Endothelial cell of hepatic sinusoid (primary cell): ENCODE measurements around the gene ADISSP.

ENCODE experiments used
- in situ Hi-C: cut with HindIII; loops from 2 replicates; pipeline ENCODE4 v1.10.0; 2017; ENCODE audit warnings: low sequenced_read_pairs

The ADISSP gene

GRCh38 chr20:3755814-3756480 is 11.6 kb downstream of the ADISSP start:
- in situ Hi-C loops = no loop called here

DNA sequence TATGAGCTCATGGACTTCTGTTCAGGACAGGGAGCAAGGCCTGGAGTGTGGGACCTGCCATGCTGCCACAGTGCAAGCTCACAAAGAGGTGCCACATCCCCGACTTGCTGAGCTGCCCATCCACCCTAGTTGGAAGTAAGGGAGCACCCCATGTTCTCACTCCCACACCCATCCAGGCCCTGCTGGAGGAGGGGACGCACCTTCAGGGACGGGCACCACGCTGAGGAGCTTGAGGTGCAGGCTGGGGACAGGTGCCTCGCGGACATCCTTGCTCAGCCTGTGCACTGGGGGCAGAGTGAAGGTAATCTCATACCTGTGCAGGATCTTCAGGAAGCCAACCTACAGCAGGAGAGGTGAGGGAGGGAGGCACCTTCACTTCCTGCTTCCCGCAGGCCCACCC is 12.3 kb downstream of the ADISSP start:
- in situ Hi-C loops = no loop called here

GRCh38 chr20:3754276-3754630 is 13.3 kb downstream of the ADISSP start:
- in situ Hi-C loops = no loop called here

GRCh38 chr20:3753501-3754275 is 13.9 kb downstream of the ADISSP start:
- in situ Hi-C loops = no loop called here

GRCh38 chr20:3753098-3753497 is 14.5 kb downstream of the ADISSP start:
- in situ Hi-C loops = no loop called here

DNA sequence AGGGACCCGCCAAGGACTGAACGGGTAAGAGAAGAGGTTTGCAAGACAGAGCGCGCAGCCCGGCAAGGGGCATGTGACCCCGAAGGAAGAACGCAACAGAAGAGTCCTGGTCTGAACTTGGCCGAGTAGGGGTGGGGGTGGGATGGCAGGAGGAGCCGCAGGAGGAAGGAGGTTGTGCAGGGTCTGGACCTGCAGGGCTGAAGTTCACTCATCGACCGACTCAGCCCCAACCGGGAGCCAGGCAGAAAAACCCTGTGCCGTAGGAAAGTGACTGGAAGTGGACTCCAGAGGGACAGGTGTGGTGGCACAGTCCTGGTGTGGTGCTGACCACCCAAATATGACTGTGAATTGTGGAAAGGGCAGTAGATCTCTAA is 15.2 kb downstream of the ADISSP start:
- in situ Hi-C loops = no loop called here

GRCh38 chr20:3751675-3752385 is 15.7 kb downstream of the ADISSP start:
- in situ Hi-C loops = no loop called here

DNA sequence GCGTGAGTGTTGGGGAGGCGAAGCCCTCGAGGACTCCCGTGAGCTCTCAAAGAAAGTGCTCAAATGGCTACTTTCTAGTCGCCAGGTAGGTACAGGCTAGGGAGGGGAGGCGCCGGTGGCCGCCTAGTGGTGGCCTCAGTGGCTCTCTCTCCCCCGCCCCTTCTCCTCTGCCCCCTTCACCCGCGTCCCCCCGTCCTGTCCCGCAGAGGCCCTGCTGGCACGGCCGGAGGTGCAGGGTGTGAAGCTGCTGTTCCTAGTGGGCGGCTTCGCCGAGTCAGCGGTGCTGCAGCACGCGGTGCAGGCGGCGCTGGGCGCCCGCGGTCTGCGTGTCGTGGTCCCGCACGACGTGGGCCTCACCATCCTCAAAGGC is 16.3 kb downstream of the ADISSP start:
- in situ Hi-C loops = no loop called here

DNA sequence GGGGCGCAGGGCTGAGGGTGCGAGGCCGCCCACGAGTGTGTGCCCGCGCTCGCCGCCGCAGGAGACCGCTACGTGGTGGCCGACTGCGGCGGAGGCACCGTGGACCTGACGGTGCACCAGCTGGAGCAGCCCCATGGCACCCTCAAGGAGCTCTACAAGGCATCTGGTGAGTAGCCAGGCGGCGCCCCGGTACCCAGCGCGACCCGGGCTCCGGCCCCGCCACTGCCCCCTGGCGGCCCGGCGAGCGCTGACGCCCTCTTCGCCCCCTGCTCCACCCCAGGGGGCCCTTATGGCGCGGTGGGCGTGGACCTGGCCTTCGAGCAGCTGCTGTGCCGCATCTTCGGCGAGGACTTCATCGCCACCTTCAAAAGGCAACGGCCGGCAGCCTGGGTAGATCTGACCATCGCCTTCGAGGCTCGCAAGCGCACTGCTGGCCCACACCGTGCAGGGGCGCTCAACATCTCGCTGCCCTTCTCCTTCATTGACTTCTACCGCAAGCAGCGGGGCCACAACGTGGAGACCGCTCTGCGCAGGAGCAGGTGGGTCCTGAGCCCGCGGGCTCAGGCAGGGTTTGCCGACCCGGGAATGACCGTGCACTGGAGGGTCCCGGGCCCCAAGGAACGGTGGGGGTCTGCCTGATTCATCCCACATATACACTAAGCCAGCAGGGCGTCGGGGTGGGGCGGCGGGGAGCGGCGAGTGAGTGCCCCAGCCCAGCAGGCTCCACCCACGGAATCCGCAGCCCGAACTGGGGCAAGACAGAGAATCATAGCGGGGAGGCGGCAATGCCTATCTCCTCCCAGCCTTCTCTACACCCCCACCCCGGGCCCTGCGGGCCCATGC is 17.6 kb downstream of the ADISSP start:
- in situ Hi-C loops = no loop called here

DNA sequence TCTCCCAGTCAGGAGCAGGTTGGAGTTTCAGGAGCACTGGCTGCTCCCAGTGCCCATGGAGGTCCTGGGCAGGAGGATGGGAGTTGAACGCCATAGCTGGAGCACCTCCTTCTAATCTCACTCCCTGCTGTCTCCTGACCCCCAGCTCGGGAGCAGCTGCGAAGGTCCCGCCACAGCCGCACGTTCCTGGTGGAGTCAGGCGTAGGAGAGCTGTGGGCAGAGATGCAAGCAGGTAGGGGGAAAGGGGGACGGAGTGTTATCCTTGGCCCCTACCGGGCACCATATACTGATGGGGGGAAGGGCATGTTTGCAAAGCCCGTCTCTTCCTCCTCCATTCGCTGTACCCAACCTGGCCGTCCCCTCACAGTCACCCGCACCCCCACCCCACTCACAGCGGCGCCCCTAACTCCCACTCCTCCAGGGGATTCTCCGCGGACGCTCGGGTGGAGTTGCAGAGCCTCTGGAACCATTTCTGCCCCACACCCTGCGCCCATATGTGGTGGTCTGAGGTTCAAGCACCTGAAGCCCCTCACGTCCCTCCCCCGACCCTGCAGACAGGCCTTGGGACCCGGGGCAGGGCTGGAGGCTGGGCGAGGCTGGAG is 18.4 kb downstream of the ADISSP start:
- in situ Hi-C loops = no loop called here

GRCh38 chr20:3748073-3748472 is 19.5 kb downstream of the ADISSP start:
- in situ Hi-C loops = no loop called here

GRCh38 chr20:3747471-3747870 is 20.1 kb downstream of the ADISSP start:
- in situ Hi-C loops = no loop called here

GRCh38 chr20:3745686-3746173 is 21.8 kb downstream of the ADISSP start:
- in situ Hi-C loops = no loop called here

- in situ Hi-C loops = no loop called here
Measured at GRCh38 chr20:3744806-3745685, 22.5 kb downstream of the ADISSP start.

DNA sequence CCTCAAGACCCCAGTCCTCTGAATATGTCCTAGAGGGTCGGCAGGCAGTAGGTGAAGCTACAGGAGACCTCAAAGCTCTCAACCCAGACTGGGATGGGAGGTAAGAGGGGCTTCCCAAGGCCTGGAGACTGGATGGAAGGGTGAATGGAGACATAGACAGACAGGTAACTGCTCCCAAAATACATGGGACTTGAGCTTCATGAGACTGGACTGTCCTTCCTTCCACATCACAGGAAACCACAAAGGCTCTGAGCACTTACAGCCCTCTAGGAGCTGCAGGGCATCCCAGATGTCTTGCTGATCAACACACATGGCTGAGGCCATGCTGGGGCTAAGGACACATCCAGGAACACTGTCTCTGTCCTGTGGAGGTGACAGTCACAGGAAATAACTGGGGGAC is 23.5 kb downstream of the ADISSP start:
- in situ Hi-C loops = no loop called here

- in situ Hi-C loops = no loop called here
Measured at GRCh38 chr20:3743251-3743650, 24.3 kb downstream of the ADISSP start.

GRCh38 chr20:3741836-3742458 is 25.6 kb downstream of the ADISSP start:
- in situ Hi-C loops = no loop called here

- in situ Hi-C loops = no loop called here
Measured at GRCh38 chr20:3740615-3741301, 26.8 kb downstream of the ADISSP start.
